DMS53 (cell line): Measurements from ENCODE around the gene UTP11.

ENCODE experiments used
- DNase-seq: peaks from one replicate; lab custom pipeline; 2025; lab: John Stamatoyannopoulos, UW

UTP11 gene

GRCh38 chr1:38071312-38072256 lies 59.0 kb downstream of the UTP11 start:
- DNase-seq = peak; percentile 26

- DNase-seq = no peak
Measured at GRCh38 chr1:38072858-38073257, 60.3 kb downstream of the UTP11 start.

- DNase-seq = no peak
Measured at GRCh38 chr1:38073534-38074301, 61.2 kb downstream of the UTP11 start.

GRCh38 chr1:38074302-38074677 lies 61.8 kb downstream of the UTP11 start:
- DNase-seq = no peak
